Fibroblast of lung (primary cell): Measurements from ENCODE around the gene NR2E1.

Experiments used
- CTCF ChIP-seq, 2 donors: IDR thresholded peaks in 1 of 2; conservative IDR thresholded peaks in 1 of 2; 1 replicate in 1 of 2; 2 replicates in 1 of 2; pipeline ENCODE4 v1.5.1; 2011 to 2012; ENCODE audit warnings: low read length in 2 of 2, control low read depth in 1 of 2, inconsistent platforms in 1 of 2, low read depth in 1 of 2, mild to moderate bottlenecking in 1 of 2
- EZH2 ChIP-seq: IDR thresholded peaks from 2 replicates; pipeline ENCODE4 v1.5.1; 2012; ENCODE audit warnings: low read length, control low read depth, mild to moderate bottlenecking; ENCODE audit errors: missing control alignments

GRCh38 chr6:108180266-108180665, 14.4 kb downstream of the NR2E1 start:
- no peak for TF ChIP-seq CTCF (conservative IDR thresholded peaks at IDR 0.05 in 1 of 2, IDR thresholded peaks at IDR 0.05 in 1 of 2; ENCODE audit: low read depth in 1 of 2, low read length in 2 of 2)
- no peak for TF ChIP-seq EZH2
